HL-60 (cell line): ENCODE measurements around the gene WBP1.
"Not testable (repeated sequence)": the region's sequence is repeated elsewhere in the genome, so short reads cannot be mapped to it uniquely, and the experiment has no call there.

Experiments used
- CTCF ChIP-seq: IDR thresholded peaks from one replicate; pipeline ENCODE4 v1.5.1; 2011; ENCODE audit warnings: low read length, control low read depth, inconsistent platforms; ENCODE audit not compliant: insufficient read depth
- GABPA ChIP-seq: IDR thresholded peaks from 2 replicates; pipeline ENCODE4 v1.6.1; 2012; ENCODE audit warnings: low read depth
- SPI1 ChIP-seq: IDR thresholded peaks from 2 replicates; pipeline ENCODE4 v1.6.1; 2012; ENCODE audit warnings: low read depth, mild to moderate bottlenecking, borderline replicate concordance

DNA sequence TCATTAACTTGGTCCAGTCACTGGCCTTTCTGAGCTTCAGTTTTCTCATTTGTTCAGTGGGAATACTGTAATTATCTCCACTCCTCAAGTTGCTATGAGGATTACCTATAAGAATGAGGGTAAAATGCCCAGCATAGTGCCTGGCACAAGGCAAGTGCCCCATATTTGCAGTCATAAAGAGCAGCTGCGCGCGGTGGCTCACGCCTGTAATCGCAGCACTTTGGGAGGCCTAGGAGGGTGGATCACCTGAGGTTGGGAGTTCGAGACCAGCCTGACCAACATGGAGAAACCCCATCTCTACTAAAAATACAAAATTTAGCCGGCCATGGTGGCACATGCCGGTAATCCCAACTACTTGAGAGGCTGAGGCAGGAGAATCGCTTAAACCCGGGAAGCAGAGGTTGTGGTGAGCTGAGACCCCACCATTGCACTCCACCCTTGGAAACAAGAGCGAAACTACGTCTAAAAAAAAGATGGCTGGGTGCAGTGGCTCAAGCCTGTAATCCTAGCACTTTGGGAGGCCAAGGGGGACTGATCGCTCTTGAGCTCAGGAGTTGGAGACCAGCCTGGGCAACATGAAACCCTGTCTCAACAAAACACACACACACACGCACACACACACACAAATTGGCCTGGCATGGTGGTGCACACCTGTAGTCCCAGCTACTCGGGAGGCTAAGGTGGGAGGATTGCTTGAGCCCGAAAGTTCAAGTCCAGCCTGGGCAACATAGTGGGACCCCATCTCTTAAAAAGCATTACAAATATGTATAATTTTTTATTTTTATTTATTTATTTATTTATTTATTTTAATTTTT lies 15.5 kb upstream of the WBP1 start:
- not testable (repeated sequence) for TF ChIP-seq CTCF, GABPA, SPI1
